GM13976 (cell line): ENCODE results near the gene ROBO3.

Experiments used
- DNase-seq: peaks from one replicate; pipeline ENCODE4 v3.0.0; 2012; ENCODE audit warnings: low spot score
- in situ Hi-C: fragments of 300-500 bp; cut with MboI; formaldehyde crosslinking; loops from one replicate; pipeline ENCODE4 v1.12.0; 2022; ENCODE audit warnings: low sequenced_read_pairs, mixed read lengths, inconsistent platforms; ENCODE audit not compliant: unreplicated experiment
- TF ChIP-seq, protein P1 (sequence below): IDR thresholded peaks from 2 replicates; pipeline ENCODE4 v1.5.1; 2012; ENCODE audit warnings: borderline replicate concordance, mild to moderate bottlenecking; ENCODE audit not compliant: insufficient read depth; ENCODE audit errors: extremely low read depth, missing control alignments, control extremely low read depth

The ROBO3 gene, protein sequence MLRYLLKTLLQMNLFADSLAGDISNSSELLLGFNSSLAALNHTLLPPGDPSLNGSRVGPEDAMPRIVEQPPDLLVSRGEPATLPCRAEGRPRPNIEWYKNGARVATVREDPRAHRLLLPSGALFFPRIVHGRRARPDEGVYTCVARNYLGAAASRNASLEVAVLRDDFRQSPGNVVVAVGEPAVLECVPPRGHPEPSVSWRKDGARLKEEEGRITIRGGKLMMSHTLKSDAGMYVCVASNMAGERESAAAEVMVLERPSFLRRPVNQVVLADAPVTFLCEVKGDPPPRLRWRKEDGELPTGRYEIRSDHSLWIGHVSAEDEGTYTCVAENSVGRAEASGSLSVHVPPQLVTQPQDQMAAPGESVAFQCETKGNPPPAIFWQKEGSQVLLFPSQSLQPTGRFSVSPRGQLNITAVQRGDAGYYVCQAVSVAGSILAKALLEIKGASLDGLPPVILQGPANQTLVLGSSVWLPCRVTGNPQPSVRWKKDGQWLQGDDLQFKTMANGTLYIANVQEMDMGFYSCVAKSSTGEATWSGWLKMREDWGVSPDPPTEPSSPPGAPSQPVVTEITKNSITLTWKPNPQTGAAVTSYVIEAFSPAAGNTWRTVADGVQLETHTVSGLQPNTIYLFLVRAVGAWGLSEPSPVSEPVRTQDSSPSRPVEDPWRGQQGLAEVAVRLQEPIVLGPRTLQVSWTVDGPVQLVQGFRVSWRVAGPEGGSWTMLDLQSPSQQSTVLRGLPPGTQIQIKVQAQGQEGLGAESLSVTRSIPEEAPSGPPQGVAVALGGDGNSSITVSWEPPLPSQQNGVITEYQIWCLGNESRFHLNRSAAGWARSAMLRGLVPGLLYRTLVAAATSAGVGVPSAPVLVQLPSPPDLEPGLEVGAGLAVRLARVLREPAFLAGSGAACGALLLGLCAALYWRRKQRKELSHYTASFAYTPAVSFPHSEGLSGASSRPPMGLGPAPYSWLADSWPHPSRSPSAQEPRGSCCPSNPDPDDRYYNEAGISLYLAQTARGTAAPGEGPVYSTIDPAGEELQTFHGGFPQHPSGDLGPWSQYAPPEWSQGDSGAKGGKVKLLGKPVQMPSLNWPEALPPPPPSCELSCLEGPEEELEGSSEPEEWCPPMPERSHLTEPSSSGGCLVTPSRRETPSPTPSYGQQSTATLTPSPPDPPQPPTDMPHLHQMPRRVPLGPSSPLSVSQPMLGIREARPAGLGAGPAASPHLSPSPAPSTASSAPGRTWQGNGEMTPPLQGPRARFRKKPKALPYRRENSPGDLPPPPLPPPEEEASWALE (N-terminal part only)

DNA sequence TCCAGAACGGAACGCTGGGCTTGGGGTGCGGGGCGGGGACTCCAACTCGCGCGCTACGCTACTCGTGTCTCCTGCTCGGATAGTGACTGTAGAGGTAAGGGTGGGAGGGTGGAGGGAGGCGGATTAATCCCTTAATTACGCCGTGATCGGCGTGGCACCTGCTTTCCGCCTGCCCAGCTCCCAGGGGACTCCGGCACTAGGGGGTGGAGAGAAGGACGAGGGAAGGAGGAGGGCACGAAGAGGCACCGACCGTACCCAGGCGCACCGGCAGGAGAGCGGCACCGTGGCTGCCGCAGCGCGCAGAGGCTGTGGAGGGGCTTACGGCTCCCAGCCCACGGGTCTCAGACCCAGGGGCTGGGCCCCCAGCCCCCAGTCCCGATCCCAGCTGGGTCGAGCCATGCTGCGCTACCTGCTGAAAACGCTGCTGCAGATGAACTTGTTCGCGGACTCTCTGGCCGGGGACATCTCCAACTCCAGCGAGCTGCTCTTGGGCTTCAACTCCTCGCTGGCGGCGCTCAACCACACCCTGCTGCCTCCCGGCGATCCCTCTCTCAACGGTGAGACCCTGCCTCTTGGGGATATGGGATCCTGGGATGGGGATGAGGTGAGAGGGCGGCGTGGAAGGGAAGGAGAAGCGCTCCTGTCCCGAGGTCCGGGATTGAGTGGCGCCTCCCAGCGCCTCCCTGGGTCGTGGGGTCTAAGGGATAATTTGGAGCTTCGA lies at the start of gene ROBO3:
Gene ROBO3 (plus strand): TSS at position 252 of the 721 bp plus-strand sequence. CDS start 146 bp downstream, at position 398.
- TF ChIP-seq, protein P1, sequence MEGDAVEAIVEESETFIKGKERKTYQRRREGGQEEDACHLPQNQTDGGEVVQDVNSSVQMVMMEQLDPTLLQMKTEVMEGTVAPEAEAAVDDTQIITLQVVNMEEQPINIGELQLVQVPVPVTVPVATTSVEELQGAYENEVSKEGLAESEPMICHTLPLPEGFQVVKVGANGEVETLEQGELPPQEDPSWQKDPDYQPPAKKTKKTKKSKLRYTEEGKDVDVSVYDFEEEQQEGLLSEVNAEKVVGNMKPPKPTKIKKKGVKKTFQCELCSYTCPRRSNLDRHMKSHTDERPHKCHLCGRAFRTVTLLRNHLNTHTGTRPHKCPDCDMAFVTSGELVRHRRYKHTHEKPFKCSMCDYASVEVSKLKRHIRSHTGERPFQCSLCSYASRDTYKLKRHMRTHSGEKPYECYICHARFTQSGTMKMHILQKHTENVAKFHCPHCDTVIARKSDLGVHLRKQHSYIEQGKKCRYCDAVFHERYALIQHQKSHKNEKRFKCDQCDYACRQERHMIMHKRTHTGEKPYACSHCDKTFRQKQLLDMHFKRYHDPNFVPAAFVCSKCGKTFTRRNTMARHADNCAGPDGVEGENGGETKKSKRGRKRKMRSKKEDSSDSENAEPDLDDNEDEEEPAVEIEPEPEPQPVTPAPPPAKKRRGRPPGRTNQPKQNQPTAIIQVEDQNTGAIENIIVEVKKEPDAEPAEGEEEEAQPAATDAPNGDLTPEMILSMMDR = no peak
- in situ Hi-C loops = no loop called here
- DNase-seq = no peak

GRCh38 chr11:124817036-124817435 lies 48.2 kb upstream of the ROBO3 start:
- in situ Hi-C loops = no loop called here
- DNase-seq = no peak
- TF ChIP-seq, protein P1 = no peak

DNA sequence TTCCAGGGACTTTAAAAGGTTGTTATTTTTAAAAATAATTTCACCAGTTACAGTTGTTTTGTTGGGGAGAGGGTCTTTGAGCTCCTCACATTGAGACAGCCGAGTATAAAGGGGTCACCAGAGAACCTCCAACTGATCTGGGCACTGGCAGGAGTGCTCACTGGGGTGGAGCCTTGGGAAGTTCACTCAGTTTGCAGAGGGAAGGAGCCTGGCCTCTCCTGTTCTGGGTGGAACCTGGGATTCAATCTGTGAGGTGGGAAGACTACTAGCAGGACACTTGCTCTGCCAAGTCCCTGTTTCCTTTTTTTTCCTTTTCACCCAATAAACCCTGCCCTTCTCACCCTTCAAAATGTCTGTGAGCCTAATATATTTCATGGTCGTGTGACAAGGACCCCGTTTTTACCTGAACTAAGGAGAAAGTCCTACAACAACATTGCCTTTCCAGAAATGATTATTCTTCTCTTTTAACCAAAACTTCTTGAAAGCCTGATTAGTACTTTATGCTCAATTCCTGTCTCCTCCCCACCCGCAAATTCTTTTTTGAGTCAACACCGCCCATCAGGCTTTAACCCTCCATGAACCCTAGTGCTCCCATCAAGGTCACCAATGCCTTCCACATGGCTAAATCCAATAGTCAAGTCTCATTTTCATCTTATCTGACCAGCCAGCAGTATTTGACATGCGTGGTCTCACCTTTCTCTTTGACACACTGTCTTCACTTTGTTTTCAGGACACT lies 43.1 kb upstream of the ROBO3 start:
- no peak for DNase-seq
- TF ChIP-seq, protein P1 = no peak
- in situ Hi-C loops = no loop called here

- TF ChIP-seq, protein P1 = no peak
- DNase-seq = no peak
- in situ Hi-C loops = no loop called here
Observed at GRCh38 chr11:124823512-124824376, 41.5 kb upstream of the ROBO3 start.

GRCh38 chr11:124825876-124826275 lies 39.4 kb upstream of the ROBO3 start:
- in situ Hi-C loops = no loop called here

More at GRCh38 chr11:124825876-124826275, 39.4 kb upstream of the ROBO3 start:
- TF ChIP-seq, protein P1 = no peak
- no peak for DNase-seq
